ENCODE results near the gene ST3GAL3. TPM values are rescaled to one million over a fixed set of nuclear protein-coding genes. Genes with fewer than 3 reads are reported as not detected.

The ST3GAL3 gene
- polyA plus RNA-seq, 1 donor (not counting 4 experiments of a cell fraction or from before 2014, with no cell fraction given) = 10.0 TPM

DNA sequence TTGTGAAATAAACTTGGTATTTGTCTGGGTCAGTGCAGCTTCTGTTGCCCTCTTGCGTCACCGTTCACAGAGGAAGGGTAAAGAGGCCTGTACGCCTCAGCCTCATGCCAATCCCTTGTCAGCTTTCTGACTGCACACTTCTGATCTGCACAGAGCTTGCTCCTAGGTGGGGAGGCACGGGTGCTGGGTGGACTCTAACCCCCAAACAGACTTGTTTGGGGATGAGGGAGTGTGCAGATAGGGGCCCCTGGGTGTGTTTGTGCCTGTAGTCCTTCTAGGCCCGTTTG lies 270.9 kb downstream of the ST3GAL3 start:
- no peaks in the 10 kb centered on the region for H4K20me1 ChIP-seq (ENCODE audit: control insufficient read depth, extremely low read depth, insufficient read depth, low read length)
- peak overlapping the region in 1 of 3 experiments; percentile 62 for H3K4me3 ChIP-seq (ENCODE audit: control insufficient read depth in 2 of 3, extremely low read depth in 1 of 3, insufficient read depth in 2 of 3, low read depth in 1 of 3, low read length in 3 of 3)
- no peak for DNase-seq (ENCODE audit: low read depth, low spot score)
- no peaks in the 10 kb centered on the region for H3K27me3 ChIP-seq (ENCODE audit: control insufficient read depth, extremely low read depth, insufficient read depth, low read length)
- H3K79me2 ChIP-seq (ENCODE audit: control insufficient read depth, insufficient read depth, low read length) = peaks cover 59% of the 10 kb centered on the region
- no peak overlapping the region for H3K27ac ChIP-seq (ENCODE audit: control insufficient read depth, insufficient read depth, low read length)
- TF ChIP-seq EZH2 (IDR thresholded peaks at IDR 0.05; ENCODE audit: low read length) = no peak
- TF ChIP-seq, protein P1, sequence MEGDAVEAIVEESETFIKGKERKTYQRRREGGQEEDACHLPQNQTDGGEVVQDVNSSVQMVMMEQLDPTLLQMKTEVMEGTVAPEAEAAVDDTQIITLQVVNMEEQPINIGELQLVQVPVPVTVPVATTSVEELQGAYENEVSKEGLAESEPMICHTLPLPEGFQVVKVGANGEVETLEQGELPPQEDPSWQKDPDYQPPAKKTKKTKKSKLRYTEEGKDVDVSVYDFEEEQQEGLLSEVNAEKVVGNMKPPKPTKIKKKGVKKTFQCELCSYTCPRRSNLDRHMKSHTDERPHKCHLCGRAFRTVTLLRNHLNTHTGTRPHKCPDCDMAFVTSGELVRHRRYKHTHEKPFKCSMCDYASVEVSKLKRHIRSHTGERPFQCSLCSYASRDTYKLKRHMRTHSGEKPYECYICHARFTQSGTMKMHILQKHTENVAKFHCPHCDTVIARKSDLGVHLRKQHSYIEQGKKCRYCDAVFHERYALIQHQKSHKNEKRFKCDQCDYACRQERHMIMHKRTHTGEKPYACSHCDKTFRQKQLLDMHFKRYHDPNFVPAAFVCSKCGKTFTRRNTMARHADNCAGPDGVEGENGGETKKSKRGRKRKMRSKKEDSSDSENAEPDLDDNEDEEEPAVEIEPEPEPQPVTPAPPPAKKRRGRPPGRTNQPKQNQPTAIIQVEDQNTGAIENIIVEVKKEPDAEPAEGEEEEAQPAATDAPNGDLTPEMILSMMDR (optimal IDR thresholded peaks at IDR 0.05 in 1 of 3, IDR thresholded peaks at IDR 0.05 in 1 of 3, conservative IDR thresholded peaks at IDR 0.05 in 1 of 3; ENCODE audit: extremely low read depth in 1 of 3, insufficient read depth in 2 of 3, low read length in 3 of 3) = no peak
- FAIRE-seq = no peak
- H3K4me2 ChIP-seq (ENCODE audit: control insufficient read depth, extremely low read depth, insufficient read depth, low read depth, low read length) = peak overlapping the region; percentile 80
- H3K9ac ChIP-seq (ENCODE audit: control insufficient read depth, extremely low read depth, insufficient read depth, low read length) = peak overlapping the region; percentile 70
- no peaks in the 10 kb centered on the region for H3K9me3 ChIP-seq (ENCODE audit: control insufficient read depth, low read depth, low read length)
- H3K36me3 ChIP-seq (ENCODE audit: control insufficient read depth in 2 of 2, extremely low read depth in 1 of 2, insufficient read depth in 2 of 2, low read length in 2 of 2) = peaks cover 24 to 27% of the 10 kb centered on the region in 2 experiments
- no peaks in the 10 kb centered on the region for H3K9me1 ChIP-seq (ENCODE audit: control insufficient read depth, extremely low read depth, insufficient read depth, low read length)
- H2AFZ ChIP-seq (ENCODE audit: control insufficient read depth, low read length) = no peak overlapping the region
- dilution Hi-C loops (cut with MboI; ENCODE audit: extremely low pct_ligation_motif_present, low sequenced_read_pairs) = no loop called here
- H3K4me1 ChIP-seq (ENCODE audit: control insufficient read depth, extremely low read depth, insufficient read depth, low read length) = peaks cover 46% of the 10 kb centered on the region

DNA sequence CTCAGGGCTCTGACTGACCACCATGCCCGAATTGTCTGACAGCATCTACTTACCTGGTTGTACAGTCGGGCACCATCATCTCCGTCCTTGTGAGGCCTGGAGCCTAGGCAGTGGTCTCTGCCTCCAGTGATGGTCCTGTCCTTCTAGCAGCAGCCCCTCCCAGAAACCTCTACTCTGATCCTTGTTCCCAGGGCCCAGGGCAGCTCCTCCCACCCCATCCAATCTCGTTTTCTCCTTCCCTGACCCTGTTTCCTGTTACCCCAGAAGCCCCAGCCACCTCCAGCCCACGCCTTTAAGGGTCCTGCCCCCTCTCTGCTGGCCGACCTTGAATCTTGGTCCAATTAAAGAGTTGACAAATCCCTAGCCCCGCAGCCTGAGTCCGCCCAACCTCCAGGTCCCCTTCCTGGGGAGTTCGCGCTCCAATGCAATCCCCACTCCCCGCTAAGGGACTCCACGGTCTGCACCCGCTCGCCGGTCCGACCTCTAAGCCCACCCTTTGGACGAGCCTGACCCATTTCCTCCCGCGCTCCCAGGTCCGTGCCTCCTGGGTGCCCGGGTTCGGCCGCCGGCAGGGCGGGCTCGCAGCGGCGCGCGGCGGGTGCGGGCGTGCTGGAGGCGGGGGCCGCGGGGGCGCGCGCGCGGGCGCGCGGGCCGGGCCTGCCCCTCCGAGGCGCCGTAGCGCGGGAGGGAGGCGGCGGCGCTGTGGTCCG lies 271.4 kb downstream of the ST3GAL3 start, which contains the start of gene B4GALT2:
TSS of gene B4GALT2 (plus strand) at position 660 of the 710 bp plus-strand sequence. CDS start 1,951 bp downstream, outside the sequence.
- Histone ChIP-seq H3K4me2 (ENCODE audit: control insufficient read depth, extremely low read depth, insufficient read depth, low read depth, low read length) (peak within 1 kb of the TSS; percentile 83), H3K4me3 (ENCODE audit: control insufficient read depth in 2 of 3, extremely low read depth in 1 of 3, insufficient read depth in 2 of 3, low read depth in 1 of 3, low read length in 3 of 3) (peak within 1 kb of the TSS; percentile 51 to 74 (median 73)), H4K20me1 (ENCODE audit: control insufficient read depth, extremely low read depth, insufficient read depth, low read length) (no peaks in the 10 kb centered on the region), H3K9ac (ENCODE audit: control insufficient read depth, extremely low read depth, insufficient read depth, low read length) (peak within 1 kb of the TSS; percentile 94), H3K36me3 (ENCODE audit: control insufficient read depth in 2 of 2, extremely low read depth in 1 of 2, insufficient read depth in 2 of 2, low read length in 2 of 2) (peaks cover 23 to 28% of the 10 kb centered on the region in 2 experiments), H3K4me1 (ENCODE audit: control insufficient read depth, extremely low read depth, insufficient read depth, low read length) (peaks cover 46% of the 10 kb centered on the region), H3K27me3 (ENCODE audit: control insufficient read depth, extremely low read depth, insufficient read depth, low read length) (no peaks in the 10 kb centered on the region), H3K79me2 (ENCODE audit: control insufficient read depth, insufficient read depth, low read length) (peaks cover 63% of the 10 kb centered on the region), H3K9me1 (ENCODE audit: control insufficient read depth, extremely low read depth, insufficient read depth, low read length) (no peaks in the 10 kb centered on the region), H2AFZ (ENCODE audit: control insufficient read depth, low read length) (peak within 1 kb of the TSS; percentile 10), H3K9me3 (ENCODE audit: control insufficient read depth, low read depth, low read length) (no peaks in the 10 kb centered on the region), H3K27ac (ENCODE audit: control insufficient read depth, insufficient read depth, low read length) (peak within 1 kb of the TSS; percentile 92)
- TF ChIP-seq, protein P1 (optimal IDR thresholded peaks at IDR 0.05 in 1 of 3, IDR thresholded peaks at IDR 0.05 in 1 of 3, conservative IDR thresholded peaks at IDR 0.05 in 1 of 3; ENCODE audit: extremely low read depth in 1 of 3, insufficient read depth in 2 of 3, low read length in 3 of 3) = no peak
- no peak for TF ChIP-seq EZH2 (IDR thresholded peaks at IDR 0.05; ENCODE audit: low read length)
- dilution Hi-C loops (cut with MboI; ENCODE audit: extremely low pct_ligation_motif_present, low sequenced_read_pairs) = no loop called here
- FAIRE-seq = no peak
- DNase-seq (ENCODE audit: low read depth, low spot score) = no peak

All from keratinocyte (primary cell).